ENCODE data around the gene CCNY.

DNA sequence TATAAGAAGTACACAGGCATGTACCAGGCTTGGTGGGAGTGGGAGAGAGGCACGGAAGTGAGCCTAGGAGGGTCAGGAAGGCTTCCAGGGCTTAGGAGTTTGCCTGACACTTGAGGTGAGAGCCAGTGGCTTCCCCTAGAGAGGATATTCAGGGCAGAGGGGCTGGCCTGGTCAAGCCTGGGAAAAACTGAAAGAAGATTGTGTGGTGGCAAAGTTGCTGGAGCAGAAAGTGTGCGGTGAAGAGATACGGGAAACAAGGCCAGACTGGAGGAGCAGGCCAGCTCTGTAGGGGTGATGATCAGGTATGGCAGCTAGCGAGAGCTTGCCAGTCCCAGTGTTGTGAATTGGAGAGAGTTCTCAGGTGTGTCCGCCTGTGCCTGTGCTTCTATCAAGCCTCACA is 129.9 kb downstream of the CCNY start:
- no peak for TF ChIP-seq EZH2phosphoT487 (IDR thresholded peaks at IDR 0.05; ENCODE audit: borderline replicate concordance)
- TF ChIP-seq, protein P1, sequence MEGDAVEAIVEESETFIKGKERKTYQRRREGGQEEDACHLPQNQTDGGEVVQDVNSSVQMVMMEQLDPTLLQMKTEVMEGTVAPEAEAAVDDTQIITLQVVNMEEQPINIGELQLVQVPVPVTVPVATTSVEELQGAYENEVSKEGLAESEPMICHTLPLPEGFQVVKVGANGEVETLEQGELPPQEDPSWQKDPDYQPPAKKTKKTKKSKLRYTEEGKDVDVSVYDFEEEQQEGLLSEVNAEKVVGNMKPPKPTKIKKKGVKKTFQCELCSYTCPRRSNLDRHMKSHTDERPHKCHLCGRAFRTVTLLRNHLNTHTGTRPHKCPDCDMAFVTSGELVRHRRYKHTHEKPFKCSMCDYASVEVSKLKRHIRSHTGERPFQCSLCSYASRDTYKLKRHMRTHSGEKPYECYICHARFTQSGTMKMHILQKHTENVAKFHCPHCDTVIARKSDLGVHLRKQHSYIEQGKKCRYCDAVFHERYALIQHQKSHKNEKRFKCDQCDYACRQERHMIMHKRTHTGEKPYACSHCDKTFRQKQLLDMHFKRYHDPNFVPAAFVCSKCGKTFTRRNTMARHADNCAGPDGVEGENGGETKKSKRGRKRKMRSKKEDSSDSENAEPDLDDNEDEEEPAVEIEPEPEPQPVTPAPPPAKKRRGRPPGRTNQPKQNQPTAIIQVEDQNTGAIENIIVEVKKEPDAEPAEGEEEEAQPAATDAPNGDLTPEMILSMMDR (conservative IDR thresholded peaks at IDR 0.05; ENCODE audit: low read length): no peak

All from Loucy (cell line).